Activated naive CD4-positive, alpha-beta T cell treated with anti-CD3 and anti-CD28 coated beads, Interleukin-2, amount 50 U/mL, for 24 hours (primary cell): Measurements from ENCODE around the gene PYGL.

Source experiments
- H3K27ac Mint-ChIP-seq: one replicate; pipeline ENCODE4 v1.8.0; 2021; ENCODE audit warnings: mild to moderate bottlenecking, mixed read lengths
- H3K27me3 Mint-ChIP-seq: one replicate; pipeline ENCODE4 v1.8.0; 2021; ENCODE audit warnings: mixed read lengths
- H3K36me3 Mint-ChIP-seq: one replicate; pipeline ENCODE4 v1.8.0; 2021; ENCODE audit warnings: mixed read lengths
- H3K4me1 Mint-ChIP-seq: one replicate; pipeline ENCODE4 v1.8.0; 2021; ENCODE audit warnings: mixed read lengths
- H3K4me3 Mint-ChIP-seq: one replicate; pipeline ENCODE4 v1.8.0; 2021; ENCODE audit warnings: mild to moderate bottlenecking, mixed read lengths
- H3K9me3 Mint-ChIP-seq: one replicate; pipeline ENCODE4 v1.8.0; 2021; ENCODE audit warnings: mixed read lengths

PYGL gene

GRCh38 chr14:50875359-50876070, 68.8 kb downstream of the PYGL start:
- peaks cover 31% of the 10 kb centered on the region for H3K27me3 Mint-ChIP-seq
- peak overlapping the region; percentile 65 for H3K4me3 Mint-ChIP-seq
- H3K27ac Mint-ChIP-seq = no peak overlapping the region
- no peaks in the 10 kb centered on the region for H3K36me3 Mint-ChIP-seq
- H3K9me3 Mint-ChIP-seq = no peaks in the 10 kb centered on the region
- H3K4me1 Mint-ChIP-seq = peaks cover 42% of the 10 kb centered on the region

- Mint-ChIP-seq H3K9me3 (no peaks in the 10 kb centered on the region), H3K36me3 (peaks cover 2% of the 10 kb centered on the region), H3K27ac (peak overlapping the region; percentile 19), H3K27me3 (peaks cover 39% of the 10 kb centered on the region), H3K4me3 (peak overlapping the region; percentile 65), H3K4me1 (peaks cover 43% of the 10 kb centered on the region)
Observed at GRCh38 chr14:50874757-50875156, 69.5 kb downstream of the PYGL start.

GRCh38 chr14:50871914-50872732, 72.2 kb downstream of the PYGL start, which contains the start of gene ABHD12B:
TSS of gene ABHD12B (plus strand) at chr14:50872053. CDS start at chr14:50872175, 122 bp downstream.
- H3K4me1 Mint-ChIP-seq = peaks cover 43% of the 10 kb centered on the region
- H3K9me3 Mint-ChIP-seq = no peaks in the 10 kb centered on the region
- peak within 1 kb of the TSS; percentile 40 for H3K4me3 Mint-ChIP-seq
- no peak within 1 kb of the TSS for H3K27ac Mint-ChIP-seq
- peaks cover 55% of the 10 kb centered on the region for H3K27me3 Mint-ChIP-seq
- peaks cover 2% of the 10 kb centered on the region for H3K36me3 Mint-ChIP-seq

- Mint-ChIP-seq H3K4me3 (peak overlapping the region; percentile 40), H3K27ac (no peak overlapping the region), H3K27me3 (peaks cover 57% of the 10 kb centered on the region), H3K36me3 (peaks cover 3% of the 10 kb centered on the region), H3K4me1 (peaks cover 41% of the 10 kb centered on the region), H3K9me3 (no peaks in the 10 kb centered on the region)
Observed at GRCh38 chr14:50871228-50871627, 73.1 kb downstream of the PYGL start.

GRCh38 chr14:50865391-50866076, 78.7 kb downstream of the PYGL start:
- H3K36me3 Mint-ChIP-seq = peaks cover 3% of the 10 kb centered on the region
- H3K4me3 Mint-ChIP-seq = no peak overlapping the region
- no peaks in the 10 kb centered on the region for H3K9me3 Mint-ChIP-seq
- H3K4me1 Mint-ChIP-seq = peaks cover 2% of the 10 kb centered on the region
- peaks cover 29% of the 10 kb centered on the region for H3K27me3 Mint-ChIP-seq
- no peak overlapping the region for H3K27ac Mint-ChIP-seq

GRCh38 chr14:50864946-50865345, 79.3 kb downstream of the PYGL start:
- no peak overlapping the region for H3K27ac Mint-ChIP-seq
- peaks cover 1% of the 10 kb centered on the region for H3K36me3 Mint-ChIP-seq
- peaks cover 23% of the 10 kb centered on the region for H3K27me3 Mint-ChIP-seq
- peaks cover 8% of the 10 kb centered on the region for H3K4me1 Mint-ChIP-seq
- H3K4me3 Mint-ChIP-seq = no peak overlapping the region
- H3K9me3 Mint-ChIP-seq = no peaks in the 10 kb centered on the region

GRCh38 chr14:50864237-50864636, 80.0 kb downstream of the PYGL start:
- Mint-ChIP-seq H3K36me3 (peaks cover 1% of the 10 kb centered on the region), H3K4me1 (peaks cover 11% of the 10 kb centered on the region), H3K9me3 (no peaks in the 10 kb centered on the region), H3K4me3 (no peak overlapping the region), H3K27ac (no peak overlapping the region), H3K27me3 (peaks cover 17% of the 10 kb centered on the region)

- H3K36me3 Mint-ChIP-seq = peaks cover 1% of the 10 kb centered on the region
- no peaks in the 10 kb centered on the region for H3K9me3 Mint-ChIP-seq
- H3K4me1 Mint-ChIP-seq = peaks cover 13% of the 10 kb centered on the region
- no peak overlapping the region for H3K27ac Mint-ChIP-seq
- H3K4me3 Mint-ChIP-seq = no peak overlapping the region
- H3K27me3 Mint-ChIP-seq = peaks cover 5% of the 10 kb centered on the region
Observed at GRCh38 chr14:50862036-50862570, 82.2 kb downstream of the PYGL start.

GRCh38 chr14:50860478-50861086, 83.7 kb downstream of the PYGL start:
- no peaks in the 10 kb centered on the region for H3K27me3 Mint-ChIP-seq
- peaks cover 13% of the 10 kb centered on the region for H3K4me1 Mint-ChIP-seq
- H3K9me3 Mint-ChIP-seq = no peaks in the 10 kb centered on the region
- peak overlapping the region; percentile 88 for H3K4me3 Mint-ChIP-seq
- peak overlapping the region; percentile 79 for H3K27ac Mint-ChIP-seq
- no peaks in the 10 kb centered on the region for H3K36me3 Mint-ChIP-seq

- Mint-ChIP-seq H3K27ac (no peak overlapping the region), H3K9me3 (no peaks in the 10 kb centered on the region), H3K4me1 (peaks cover 13% of the 10 kb centered on the region), H3K36me3 (no peaks in the 10 kb centered on the region), H3K27me3 (no peaks in the 10 kb centered on the region), H3K4me3 (peak overlapping the region; percentile 88)
Observed at GRCh38 chr14:50859296-50859624, 85.0 kb downstream of the PYGL start.

GRCh38 chr14:50856660-50857059, 87.6 kb downstream of the PYGL start:
- H3K4me3 Mint-ChIP-seq = no peak overlapping the region

GRCh38 chr14:50855558-50855957, 88.7 kb downstream of the PYGL start:
- peaks cover 11% of the 10 kb centered on the region for H3K4me1 Mint-ChIP-seq
- no peak overlapping the region for H3K27ac Mint-ChIP-seq
- no peaks in the 10 kb centered on the region for H3K9me3 Mint-ChIP-seq
- H3K27me3 Mint-ChIP-seq = no peaks in the 10 kb centered on the region
- H3K36me3 Mint-ChIP-seq = no peaks in the 10 kb centered on the region
- no peak overlapping the region for H3K4me3 Mint-ChIP-seq

More at GRCh38 chr14:50856660-50857059, 87.6 kb downstream of the PYGL start:
- H3K9me3 Mint-ChIP-seq = no peaks in the 10 kb centered on the region
- H3K4me1 Mint-ChIP-seq = peaks cover 13% of the 10 kb centered on the region
- no peak overlapping the region for H3K27ac Mint-ChIP-seq
- H3K27me3 Mint-ChIP-seq = no peaks in the 10 kb centered on the region
- no peaks in the 10 kb centered on the region for H3K36me3 Mint-ChIP-seq
